AG04449 (cell line): ENCODE data around the gene SLC34A3.

Experiments
- CTCF ChIA-PET: fragments of 350-600 bp; formaldehyde crosslinking; extraction: SDS; loops from one replicate; lab custom pipeline; 2021; ENCODE audit warnings: antibody characterized with exemption; lab: Yijun Ruan, JAX
- POLR2A ChIA-PET: fragments of 400-600, 350-600 bp; formaldehyde crosslinking; extraction: SDS; loops from one replicate; lab custom pipeline; 2020; ENCODE audit warnings: antibody characterized with exemption, inconsistent platforms; lab: Yijun Ruan, JAX
- DNase-seq: peaks from one replicate; pipeline ENCODE4 v3.0.0-alpha.2; 2010; ENCODE audit warnings: low read depth, low spot score
- H3K4me3 ChIP-seq: 2 replicates; pipeline ENCODE4 v1.5.1; 2011; ENCODE audit warnings: low read depth, mild to moderate bottlenecking, control low read depth, low read length
- TF ChIP-seq, protein P1 (sequence below): IDR thresholded peaks from one replicate; pipeline ENCODE4 v1.5.1; 2011; ENCODE audit warnings: mild to moderate bottlenecking, moderate library complexity, low read length, control low read depth, inconsistent platforms; ENCODE audit not compliant: insufficient read depth; ENCODE audit errors: missing control alignments

SLC34A3 gene

DNA sequence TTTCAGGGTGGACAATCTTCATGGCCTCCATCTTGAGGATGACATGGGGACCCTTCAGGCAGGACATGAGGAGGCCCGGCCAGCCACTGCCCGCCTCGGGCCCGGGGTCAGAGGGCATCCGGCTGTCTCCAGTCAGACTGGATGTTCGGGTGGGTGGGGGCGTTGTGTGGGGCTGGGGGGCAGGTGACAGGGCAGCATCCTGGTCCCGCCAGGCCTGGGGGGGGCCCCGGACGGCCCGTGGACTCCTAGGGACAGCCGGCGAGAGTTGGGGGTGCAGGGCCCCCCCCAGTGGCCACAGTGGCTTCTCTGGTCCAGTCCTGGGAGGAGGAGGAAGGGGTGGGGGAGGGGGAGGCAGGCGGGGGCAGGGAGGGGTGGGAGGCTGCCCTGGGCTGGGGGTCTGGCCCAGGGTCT is 9.6 kb upstream of the SLC34A3 start:
- DNase-seq = no peak
- CTCF ChIA-PET = interaction anchor here (0.7 to 3.8 kb wide), 4 partner anchors 15 to 192 kb away, joined by 3 to 14 read pairs (median 3); partner anchors contain the start of gene NPDC1
- no peak overlapping the region for H3K4me3 ChIP-seq
- TF ChIP-seq, protein P1, sequence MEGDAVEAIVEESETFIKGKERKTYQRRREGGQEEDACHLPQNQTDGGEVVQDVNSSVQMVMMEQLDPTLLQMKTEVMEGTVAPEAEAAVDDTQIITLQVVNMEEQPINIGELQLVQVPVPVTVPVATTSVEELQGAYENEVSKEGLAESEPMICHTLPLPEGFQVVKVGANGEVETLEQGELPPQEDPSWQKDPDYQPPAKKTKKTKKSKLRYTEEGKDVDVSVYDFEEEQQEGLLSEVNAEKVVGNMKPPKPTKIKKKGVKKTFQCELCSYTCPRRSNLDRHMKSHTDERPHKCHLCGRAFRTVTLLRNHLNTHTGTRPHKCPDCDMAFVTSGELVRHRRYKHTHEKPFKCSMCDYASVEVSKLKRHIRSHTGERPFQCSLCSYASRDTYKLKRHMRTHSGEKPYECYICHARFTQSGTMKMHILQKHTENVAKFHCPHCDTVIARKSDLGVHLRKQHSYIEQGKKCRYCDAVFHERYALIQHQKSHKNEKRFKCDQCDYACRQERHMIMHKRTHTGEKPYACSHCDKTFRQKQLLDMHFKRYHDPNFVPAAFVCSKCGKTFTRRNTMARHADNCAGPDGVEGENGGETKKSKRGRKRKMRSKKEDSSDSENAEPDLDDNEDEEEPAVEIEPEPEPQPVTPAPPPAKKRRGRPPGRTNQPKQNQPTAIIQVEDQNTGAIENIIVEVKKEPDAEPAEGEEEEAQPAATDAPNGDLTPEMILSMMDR = no peak
- POLR2A ChIA-PET = interaction anchor here (1.4 to 3.1 kb wide), 2 partner anchors 19 to 20 kb away, joined by 4 to 19 read pairs; partner anchors contain the start of genes TPRN and TUBB4B

DNA sequence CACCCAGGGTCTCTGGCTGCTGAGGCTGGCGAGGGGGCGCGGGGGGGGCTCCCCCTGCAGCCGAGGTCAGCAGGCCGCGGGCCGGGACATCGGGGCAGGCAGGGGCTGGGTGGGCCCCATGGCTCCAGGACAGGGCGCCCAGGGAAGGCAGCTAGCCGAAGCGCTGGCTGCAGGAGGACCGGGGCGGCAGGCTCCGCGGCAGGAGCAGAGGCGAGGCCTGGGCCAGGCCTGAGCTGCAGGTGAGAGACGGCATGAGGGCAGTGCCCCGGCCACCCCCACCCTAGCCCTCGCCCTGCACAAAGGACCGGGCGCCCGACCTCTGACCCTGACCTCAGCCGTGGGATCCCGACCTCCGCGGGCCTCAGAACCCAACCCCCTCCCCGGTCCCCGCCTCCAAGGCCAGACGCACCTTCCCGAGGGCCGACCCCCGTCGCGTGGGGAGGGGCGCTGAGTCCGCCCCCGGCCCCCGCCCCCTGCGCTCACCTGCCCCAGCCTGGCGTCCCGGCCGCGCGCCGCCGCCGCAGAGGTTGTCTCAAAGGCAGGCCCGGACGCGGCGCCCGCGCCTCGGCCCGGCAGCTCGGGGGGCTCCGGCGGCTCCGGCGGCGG is 9.1 kb upstream of the SLC34A3 start:
- POLR2A ChIA-PET = interaction anchor here (3.1 kb wide), 1 partner anchor 19 kb away, joined by 19 read pairs; the partner anchor contains the start of gene TUBB4B
- TF ChIP-seq, protein P1 = no peak
- H3K4me3 ChIP-seq = peak overlapping the region; percentile 40
- no peak for DNase-seq
- CTCF ChIA-PET = interaction anchor here (1.0 to 3.8 kb wide), 5 partner anchors 15 to 175 kb away, joined by 3 to 14 read pairs (median 3); partner anchors contain the start of gene NPDC1

DNA sequence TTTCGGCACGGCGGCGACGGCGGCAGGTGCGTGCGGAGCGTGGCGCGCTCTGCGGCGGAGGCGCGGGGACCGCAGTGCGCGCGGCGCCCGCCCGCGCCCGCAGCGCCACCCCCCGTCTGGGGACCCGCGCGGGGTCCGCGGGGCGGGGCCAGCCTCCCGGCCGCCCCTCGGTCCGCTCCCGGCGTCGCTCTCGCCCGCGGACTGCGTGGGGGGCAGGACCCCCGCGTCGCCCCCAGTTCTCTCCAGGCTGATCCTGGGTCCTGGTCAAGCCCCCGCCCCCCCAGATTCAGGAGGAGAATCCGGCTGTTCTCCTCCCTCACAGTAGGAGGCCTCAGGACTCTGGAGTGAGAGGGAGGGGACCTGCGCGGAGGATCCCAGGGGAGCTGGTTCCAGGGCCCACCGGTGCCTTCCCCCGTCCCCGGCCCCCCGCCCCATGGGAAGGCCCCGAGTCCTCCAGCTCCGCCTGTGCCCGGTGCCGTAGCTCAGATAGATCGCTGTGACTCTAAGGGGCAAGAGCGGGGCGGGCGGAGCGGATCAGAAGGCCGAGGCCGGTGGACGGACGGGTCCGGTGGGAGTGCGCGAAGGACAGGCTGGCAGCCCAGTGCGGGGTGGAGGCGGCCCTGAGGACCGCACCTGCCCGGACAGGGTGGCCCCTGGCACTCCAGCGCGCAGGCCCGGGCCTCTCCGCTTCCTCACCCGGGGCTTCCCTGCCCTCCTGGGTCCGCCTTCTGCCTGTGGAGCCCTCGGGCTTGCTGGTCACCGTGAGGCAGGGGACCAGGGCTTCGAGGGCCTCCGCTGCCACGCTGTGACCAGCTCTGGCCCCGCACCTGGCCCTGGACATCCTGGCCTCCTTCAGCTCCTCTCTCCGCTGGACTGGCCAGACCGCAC is 8.3 kb upstream of the SLC34A3 start, which contains the start of gene RNF208:
TSS of gene RNF208 (minus strand) at position 51 of the 888 bp plus-strand sequence. CDS start 1,028 bp downstream, outside the sequence.
- no peak for DNase-seq
- CTCF ChIA-PET = interaction anchor here (0.7 to 6.6 kb wide), 10 partner anchors 15 to 175 kb away, joined by 3 to 139 read pairs (median 4); partner anchors contain the start of genes ANAPC2, NPDC1, SAPCD2 and SSNA1
- POLR2A ChIA-PET = interaction anchor here (0.6 to 3.1 kb wide), 10 partner anchors 9 to 107 kb away, joined by 3 to 19 read pairs (median 5); partner anchors contain the start of genes DPP7, NDOR1, TMEM203 and TUBB4B

DNA sequence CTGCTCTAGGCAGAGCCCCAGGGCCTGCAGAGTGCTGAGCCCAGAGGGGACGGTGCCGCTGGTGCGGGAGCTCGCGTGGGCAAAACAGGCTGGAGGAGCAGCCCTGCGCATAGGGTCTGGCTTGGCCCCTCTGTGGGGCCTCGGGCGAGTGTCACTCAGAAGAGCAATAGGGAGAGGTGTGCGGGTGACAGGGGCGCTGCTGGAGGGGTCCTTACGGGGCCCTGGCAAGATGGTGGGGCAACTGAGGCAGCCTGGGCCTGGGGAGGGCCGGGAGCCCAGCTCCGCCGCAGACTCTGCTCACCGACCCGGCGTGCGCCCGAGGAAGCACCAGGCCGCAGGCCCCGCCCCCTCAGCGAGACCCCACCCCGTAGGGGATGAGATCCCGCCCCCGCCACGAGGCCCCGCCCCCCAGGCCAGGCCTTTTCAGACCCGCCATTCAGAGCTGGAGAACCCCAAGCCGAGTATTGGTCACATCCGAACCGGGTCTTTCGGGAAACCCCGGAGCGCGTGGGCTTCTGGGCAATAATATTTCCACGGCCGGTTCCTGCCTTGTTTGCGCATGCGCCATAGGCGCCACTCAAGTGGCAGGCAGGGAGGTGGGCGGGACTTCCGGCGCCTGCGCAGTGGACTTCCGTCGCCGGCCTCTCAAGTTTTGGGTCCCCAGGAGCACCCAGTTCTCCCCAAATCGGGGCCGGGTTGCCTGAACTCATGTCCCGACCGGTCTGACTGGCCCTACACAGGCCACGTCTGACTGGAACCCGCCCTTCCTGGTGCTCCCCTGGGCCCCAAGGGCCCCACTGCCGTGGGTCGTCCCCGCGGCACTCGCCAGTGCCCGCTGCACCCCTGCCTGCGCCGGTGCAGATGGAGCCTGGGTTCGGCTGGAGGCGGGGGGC is 7.4 kb upstream of the SLC34A3 start:
- ChIA-PET CTCF (interaction anchor here (1.0 to 6.6 kb wide), 9 partner anchors 13 to 176 kb away, joined by 3 to 139 read pairs (median 4); partner anchors contain the start of genes ANAPC2, NPDC1, SAPCD2 and SSNA1), POLR2A (interaction anchor here (0.6 to 3.1 kb wide), 13 partner anchors 8 to 108 kb away, joined by 3 to 19 read pairs (median 3); partner anchors contain the start of genes DPP7, NDOR1, TMEM203 and TUBB4B)
- TF ChIP-seq, protein P1 = no peak
- DNase-seq = peak; percentile 80
- peak overlapping the region; percentile 87 for H3K4me3 ChIP-seq

More for the DNA sequence above, 8.3 kb upstream of the SLC34A3 start, which contains the start of gene RNF208:
- H3K4me3 ChIP-seq = peak within 1 kb of the TSS; percentile 55
- TF ChIP-seq, protein P1 = peak; percentile 4
